Measurements from ENCODE around the gene ICOSLG.
"Not testable (repeated sequence)": the region's sequence is repeated elsewhere in the genome, so short reads cannot be mapped to it uniquely, and the experiment has no call there.

ICOSLG gene

DNA sequence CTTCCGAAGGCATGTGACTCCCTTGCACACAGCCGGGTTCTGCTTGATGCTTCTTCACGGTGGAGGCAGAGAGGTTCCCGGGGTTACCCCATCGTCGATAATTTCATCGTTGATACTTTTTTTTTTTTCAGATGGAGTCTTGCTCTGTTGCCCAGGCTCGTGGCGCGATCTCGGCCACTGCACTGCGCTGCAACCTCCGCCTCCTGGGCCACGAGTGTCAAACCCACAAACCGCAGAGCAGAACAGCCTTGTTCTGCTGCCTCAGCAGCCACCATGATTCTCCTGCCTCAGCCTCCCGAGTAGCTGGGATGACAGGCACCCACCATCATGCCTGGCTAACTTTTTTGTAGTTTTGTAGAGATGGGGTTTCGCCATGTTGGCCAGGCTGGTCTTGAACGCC is 20.1 kb downstream of the ICOSLG start:
- not testable (repeated sequence) for DNase-seq

- DNase-seq = not testable (repeated sequence)
Observed at GRCh38 chr21:44218461-44218860, 22.3 kb downstream of the ICOSLG start.

DNA sequence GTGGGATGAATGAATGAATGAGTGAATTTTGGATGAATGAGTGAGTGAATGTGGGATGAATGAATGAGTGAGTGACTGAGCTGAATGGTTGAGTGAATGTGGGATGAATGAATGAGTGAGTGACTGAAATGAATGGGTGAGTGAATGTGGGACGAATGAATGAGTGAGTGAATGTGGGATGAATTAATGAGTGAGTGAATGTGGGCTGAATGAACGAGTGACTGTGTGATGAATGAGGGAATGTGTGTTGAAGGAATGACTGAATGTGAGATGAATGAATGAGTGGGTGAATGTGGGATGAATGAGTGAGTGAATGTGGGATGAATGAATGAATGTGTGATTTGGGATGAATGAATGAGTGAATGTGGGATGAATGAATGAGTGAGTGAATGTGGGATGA is 28.8 kb downstream of the ICOSLG start:
- not testable (repeated sequence) for DNase-seq

DNA sequence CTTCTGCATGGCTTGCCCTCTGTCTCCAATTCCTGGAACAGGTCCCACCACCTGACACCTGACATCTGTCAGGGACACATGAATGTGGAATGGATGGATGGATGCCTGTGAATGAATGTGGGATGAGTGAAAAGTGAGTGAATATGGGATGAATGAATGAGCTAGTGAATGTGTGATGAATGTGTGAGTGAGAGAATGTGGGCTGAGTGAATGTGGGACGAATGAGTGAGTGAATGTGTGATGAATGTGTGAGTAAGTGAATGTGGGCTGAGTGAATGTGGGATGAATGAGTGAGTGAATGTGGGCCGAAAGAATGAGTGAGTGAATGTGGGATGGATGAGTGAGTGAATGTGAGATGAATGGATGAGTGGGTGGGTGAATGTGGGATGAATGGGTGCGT is 29.2 kb downstream of the ICOSLG start:
- not testable (repeated sequence) for DNase-seq

DNA sequence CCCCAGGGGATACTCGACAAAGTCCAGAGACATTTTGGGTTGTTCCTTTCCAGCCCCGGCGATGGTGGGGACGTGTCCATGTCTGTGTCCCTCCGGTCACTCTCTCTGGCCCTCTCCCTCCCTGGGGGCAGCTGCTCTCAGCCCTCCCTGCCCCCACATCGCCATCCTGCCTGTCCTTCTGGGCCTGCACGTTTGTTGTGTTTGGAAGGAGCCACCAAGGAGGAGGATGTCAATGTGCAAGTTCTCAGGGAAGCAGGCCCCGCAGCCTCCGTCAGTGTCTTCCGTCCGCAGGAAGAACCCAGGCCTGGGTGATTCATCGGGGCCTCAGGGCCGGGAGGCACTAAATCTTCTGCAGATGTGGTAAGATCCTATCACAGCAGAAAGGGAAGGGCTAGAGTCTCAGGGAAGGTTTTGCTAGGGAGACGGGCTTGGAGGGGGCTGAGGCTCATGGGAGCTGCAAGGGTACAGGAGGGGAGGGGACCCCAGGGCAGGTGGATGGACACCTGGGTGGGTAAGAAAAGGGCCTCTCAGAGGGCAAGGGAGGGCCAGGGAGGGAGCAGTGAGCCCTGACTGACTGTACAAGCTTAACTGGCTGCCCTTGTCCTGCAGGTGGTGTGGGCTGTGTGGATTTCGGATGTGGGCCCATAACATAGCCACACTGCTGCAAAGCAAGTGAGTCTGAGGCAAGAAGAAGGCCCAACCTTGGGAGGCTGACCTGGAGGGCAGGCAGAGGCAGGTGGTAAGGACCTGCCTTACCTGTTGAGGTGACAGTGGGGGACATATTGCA is 32.7 kb downstream of the ICOSLG start:
- not testable (repeated sequence) for DNase-seq

DNA sequence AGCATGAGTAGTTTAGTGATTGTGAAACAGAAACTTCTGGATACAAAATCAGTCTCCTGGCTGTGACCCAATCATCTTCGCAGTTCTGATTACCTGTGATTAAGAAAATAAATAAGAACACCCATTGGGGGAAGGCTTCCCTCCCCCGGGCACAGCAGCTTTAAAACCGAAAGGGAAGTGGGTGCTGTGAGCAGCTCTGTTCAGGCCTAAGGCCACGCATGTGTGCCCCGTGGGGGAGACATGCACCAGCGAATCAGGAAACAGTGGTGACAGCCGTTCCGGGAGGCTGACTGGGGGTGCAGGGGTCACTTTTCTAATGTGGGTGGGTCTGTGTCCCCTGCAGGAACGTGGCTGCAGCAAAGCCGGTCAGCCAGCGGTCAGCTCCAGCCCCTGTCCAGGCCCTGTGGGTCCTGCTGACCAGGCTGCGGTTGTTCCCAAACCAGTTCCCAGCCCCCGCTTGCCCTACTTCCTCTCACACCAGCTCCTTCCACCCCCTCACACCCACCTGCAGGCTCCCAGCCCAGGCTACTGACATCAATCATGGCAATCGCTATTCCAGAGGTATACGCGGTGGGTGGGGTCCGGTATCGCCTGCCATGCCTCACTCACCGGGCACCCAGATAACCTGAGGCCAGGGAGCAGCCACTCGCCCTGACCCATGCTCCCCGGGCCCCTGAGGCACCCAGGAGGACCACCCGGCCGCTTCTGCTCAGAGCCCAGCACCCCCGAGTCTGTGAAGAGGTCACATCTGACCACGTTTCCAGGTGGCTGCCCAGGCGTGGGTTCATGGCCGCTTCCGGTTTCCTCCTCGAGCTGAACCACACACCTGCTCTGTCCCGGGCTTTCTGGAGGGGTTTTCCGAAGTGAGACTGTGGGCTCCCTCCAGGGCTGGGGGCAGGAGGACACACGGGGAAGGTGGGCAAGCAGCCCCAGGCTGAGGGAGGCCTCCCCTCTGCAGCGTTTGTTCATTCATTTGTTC is 33.8 kb downstream of the ICOSLG start:
- not testable (repeated sequence) for DNase-seq

DNA sequence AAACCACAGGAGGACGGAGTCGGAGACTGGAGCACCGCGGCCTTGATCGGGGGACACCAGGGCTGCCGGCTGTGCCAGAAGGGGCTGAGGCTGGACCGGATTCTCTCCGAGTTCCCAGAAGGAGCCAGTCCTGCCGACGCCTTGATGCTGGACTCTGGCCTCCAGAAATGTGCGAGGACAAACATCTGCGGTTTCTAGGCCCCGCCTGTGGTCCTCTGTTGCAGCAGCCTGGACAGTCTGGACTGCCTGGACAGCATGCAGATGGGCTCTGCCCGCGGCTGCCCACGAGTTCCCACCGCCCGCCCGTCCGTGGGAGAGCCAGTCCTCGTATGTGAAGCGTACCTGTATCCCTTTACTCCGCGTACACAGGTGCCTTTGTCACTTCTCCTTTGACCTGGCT is 34.6 kb downstream of the ICOSLG start:
- DNase-seq = not testable (repeated sequence)

DNA sequence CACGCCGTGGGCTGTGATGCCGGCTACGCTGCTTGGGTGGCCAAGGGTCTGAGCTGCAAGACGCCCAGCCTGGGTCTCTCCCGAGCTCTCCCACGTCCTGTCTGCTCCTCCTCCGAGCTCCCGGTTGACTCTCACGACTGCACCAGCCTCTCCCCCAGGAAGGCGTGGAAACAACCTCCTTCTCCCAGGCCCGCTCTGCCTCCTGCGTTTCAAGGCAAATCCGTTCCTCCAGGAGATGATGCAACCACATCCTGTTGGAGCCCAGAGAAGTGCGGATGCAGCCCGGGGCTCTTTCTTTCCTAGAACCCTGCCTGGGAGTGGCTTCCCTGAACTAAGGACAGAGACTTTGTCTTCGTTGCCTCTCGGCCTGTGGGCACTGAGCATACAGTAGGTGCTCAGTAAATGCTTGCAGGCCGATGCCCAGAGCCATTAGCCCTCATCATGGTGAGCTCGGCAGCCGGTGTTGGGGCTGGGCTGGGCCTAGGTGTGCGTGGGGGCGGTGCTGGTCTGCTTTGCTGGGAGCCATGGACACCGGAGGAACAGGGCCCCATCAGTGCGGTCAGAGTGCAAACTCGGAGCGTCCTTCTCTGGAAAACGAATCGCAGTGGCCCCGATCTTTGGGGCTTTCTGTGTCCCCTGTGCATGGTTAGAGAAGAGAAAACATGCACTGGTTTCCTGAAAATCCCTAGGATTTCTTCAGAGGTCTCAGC is 38.0 kb downstream of the ICOSLG start:
- DNase-seq = not testable (repeated sequence)

DNA sequence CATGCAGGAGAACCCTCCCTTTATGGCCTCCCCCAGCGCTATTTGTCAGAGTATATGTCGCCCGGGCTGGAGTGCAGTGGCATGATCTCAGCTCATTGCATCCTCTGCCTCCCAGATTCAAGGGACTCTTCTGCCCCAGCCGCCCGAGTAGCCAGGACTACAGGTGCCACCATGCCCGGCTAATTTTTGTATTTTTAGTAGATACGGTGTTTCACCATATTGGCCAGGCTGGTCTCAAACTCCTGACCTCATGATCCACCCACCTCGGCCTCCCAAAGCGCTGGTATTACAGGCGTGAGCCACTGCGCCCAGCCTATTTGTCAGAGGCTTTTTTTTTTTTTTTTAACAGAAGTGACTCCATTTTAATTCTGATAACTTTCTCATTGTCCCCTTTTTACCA is 40.7 kb downstream of the ICOSLG start:
- DNase-seq = not testable (repeated sequence)

DNA sequence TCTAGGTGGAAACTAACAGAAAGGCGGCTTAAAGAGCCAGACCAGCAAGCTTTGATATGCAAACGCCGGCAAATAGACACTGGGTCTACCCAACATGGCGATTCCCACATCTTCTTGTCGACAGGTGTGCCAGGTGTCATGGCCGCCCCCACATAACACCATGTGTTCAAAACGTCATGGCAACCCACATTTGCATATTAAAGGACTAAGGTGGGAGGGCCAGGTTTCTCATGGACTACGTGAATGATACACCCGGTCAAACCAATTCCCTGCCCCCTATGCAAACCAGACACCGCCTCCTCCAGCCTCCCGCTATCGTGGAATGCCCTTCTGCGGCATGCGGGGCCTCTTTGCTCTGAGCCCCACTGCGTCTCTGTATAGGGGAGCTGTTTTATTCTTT is 41.3 kb downstream of the ICOSLG start:
- no peak for DNase-seq

DNA sequence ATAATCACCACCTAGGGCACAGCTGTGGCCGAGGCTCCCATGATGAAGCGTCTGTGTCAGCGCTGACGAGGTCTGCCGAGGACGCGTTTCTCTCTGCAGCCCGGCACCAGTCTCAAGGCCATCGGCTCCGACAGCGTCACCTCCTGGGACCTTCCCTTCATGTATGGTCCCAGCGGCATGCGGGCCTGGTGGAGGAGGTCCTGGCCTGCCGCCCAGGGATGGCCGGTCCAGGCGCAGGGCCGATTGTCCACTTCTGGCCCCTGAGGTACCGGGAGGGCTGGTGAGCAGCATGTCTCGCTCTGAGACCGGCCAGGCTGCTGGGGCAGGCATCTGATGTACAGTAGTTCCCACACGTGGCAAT is 43.6 kb downstream of the ICOSLG start:
- not testable (repeated sequence) for DNase-seq

GRCh38 chr21:44196212-44197155 is 44.3 kb downstream of the ICOSLG start:
- DNase-seq = peak; percentile 12

- not testable (repeated sequence) for DNase-seq
Observed at GRCh38 chr21:44194888-44195287, 45.9 kb downstream of the ICOSLG start.

DNA sequence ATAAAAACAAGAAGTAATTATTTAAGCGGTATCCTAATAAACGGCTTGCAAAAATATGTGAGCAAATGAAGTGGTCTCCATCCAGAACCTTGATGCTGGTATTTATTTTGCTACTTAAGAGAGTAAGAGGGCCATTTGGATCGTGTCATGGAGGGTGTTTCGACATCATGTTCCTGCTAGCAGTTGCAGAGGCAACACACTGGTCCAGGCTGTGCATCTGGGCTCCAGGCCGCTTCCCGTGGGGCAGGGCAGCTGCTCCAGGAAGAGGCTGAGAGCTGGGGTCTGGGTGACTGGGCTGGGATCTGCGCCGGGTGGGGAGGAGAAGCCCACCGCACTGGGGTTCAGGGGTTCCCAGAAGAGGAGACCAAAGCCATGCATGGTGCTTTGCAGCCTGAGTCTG is 46.3 kb downstream of the ICOSLG start:
- DNase-seq = not testable (repeated sequence)

GRCh38 chr21:44193108-44193507 is 47.6 kb downstream of the ICOSLG start:
- not testable (repeated sequence) for DNase-seq

GRCh38 chr21:44190349-44191271 is 50.1 kb downstream of the ICOSLG start:
- DNase-seq = not testable (repeated sequence)

- DNase-seq = not testable (repeated sequence)
Observed at GRCh38 chr21:44184862-44185261, 55.9 kb downstream of the ICOSLG start.

GRCh38 chr21:44182202-44182601 is 58.5 kb downstream of the ICOSLG start:
- not testable (repeated sequence) for DNase-seq

GRCh38 chr21:44181506-44181905 is 59.2 kb downstream of the ICOSLG start:
- DNase-seq = not testable (repeated sequence)

DNA sequence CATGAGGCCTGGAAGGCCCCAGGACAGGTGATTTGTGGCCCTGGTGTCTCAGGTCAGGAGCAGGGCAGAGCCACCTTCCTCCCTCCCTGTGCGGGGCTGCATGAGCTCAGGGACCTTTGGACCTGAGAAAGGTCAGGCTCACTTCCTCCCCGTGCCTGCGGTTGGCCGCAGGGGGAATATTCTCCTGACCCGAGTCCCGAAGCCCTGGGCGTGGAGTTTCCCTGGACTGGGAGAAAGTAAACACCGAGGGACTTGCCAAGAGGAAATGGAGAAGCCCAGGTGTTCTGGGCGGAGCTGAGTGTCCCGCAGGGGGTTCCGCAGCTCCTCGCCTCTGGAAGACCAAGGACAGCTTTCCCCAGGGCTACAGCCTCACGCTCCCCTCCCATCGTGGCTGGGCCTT is 64.6 kb downstream of the ICOSLG start:
- DNase-seq = not testable (repeated sequence)

GRCh38 chr21:44175189-44175588 is 65.6 kb downstream of the ICOSLG start:
- DNase-seq = not testable (repeated sequence)

Data from hematopoietic multipotent progenitor cell treated with erythropoietin and hydrocortisone succinate and interleukin-3 and kit ligand, for 8 days (in vitro differentiated cells).